AG09319 (cell line): Measurements from ENCODE around the gene GSKIP.
A peak's percentile ranks its signal among the peaks of the same experiment; 100 is the strongest.

ENCODE experiments used
- DNase-seq: peaks from one replicate; pipeline ENCODE4 v3.0.0-alpha.2; 2010; ENCODE audit warnings: low read depth; ENCODE audit errors: extremely low read depth
- CTCF ChIP-seq: IDR thresholded peaks from 2 replicates; pipeline ENCODE4 v1.5.1; 2011; ENCODE audit warnings: low read depth, mild to moderate bottlenecking, inconsistent platforms, low read length, moderate library complexity

Gene GSKIP

DNA sequence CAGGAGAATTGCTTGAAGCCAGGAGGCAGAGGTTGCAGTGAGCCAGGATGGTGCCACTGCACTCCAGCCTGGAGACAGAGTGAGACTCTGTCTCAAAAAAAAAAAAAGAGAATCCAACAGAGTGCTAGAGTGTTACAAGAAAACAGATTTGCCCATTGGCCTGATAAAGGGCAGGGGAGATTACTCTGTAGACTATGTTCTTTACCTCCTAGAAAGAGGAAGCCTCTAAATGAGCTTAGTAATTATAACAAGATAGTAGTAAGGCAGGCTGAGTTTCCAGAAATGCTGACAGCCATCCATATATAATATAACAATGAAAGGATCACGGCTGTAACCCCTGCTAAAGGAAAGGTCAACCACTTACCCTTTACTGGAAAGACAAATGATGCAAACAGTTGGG lies 53.0 kb downstream of the GSKIP start:
- no peak for DNase-seq
- no peak for TF ChIP-seq CTCF

DNA sequence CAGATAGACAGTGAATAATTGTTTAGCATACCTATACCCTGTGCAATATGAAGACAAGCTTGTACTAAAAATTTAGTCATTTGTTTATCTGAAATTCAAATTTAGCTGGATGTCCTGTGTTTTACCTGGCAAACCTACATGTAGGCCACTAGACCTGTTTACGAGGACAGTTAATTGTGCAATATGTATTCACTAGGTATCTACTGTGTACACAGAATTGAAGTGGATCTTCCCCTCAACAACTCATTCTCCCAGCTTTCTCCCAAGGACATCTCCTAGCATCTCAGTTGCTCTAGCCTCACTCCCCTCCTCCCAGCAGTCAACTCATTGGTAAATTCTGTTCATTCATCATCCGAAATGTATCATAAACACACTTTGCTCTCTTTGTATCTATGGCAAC lies 53.9 kb downstream of the GSKIP start:
- DNase-seq = no peak
- TF ChIP-seq CTCF = no peak

- DNase-seq = no peak
- no peak for TF ChIP-seq CTCF
These were observed 54.7 kb downstream of the GSKIP start for GRCh38 chr14:96418075-96418474.

- no peak for TF ChIP-seq CTCF
- DNase-seq = no peak
These were observed 57.9 kb downstream of the GSKIP start for GRCh38 chr14:96421236-96421635.

GRCh38 chr14:96422992-96423391 lies 59.7 kb downstream of the GSKIP start:
- DNase-seq = no peak
- TF ChIP-seq CTCF = no peak

GRCh38 chr14:96423446-96424108 lies 60.3 kb downstream of the GSKIP start:
- no peak for DNase-seq
- no peak for TF ChIP-seq CTCF

- peak; percentile 43 for DNase-seq
These were observed 61.0 kb downstream of the GSKIP start for GRCh38 chr14:96424109-96424989.

More at GRCh38 chr14:96424109-96424989, 61.0 kb downstream of the GSKIP start:
- TF ChIP-seq CTCF = peak; percentile 65
